ENCODE measurements around the gene KDM4D. TPM values are rescaled to one million over a fixed set of nuclear protein-coding genes. Genes with fewer than 3 reads are reported as not detected.

KDM4D gene
- total and polyA plus RNA-seq, 2 of the 4 experiments (the other 2 are of a cell fraction), result 0.90 to 1.1 TPM

DNA sequence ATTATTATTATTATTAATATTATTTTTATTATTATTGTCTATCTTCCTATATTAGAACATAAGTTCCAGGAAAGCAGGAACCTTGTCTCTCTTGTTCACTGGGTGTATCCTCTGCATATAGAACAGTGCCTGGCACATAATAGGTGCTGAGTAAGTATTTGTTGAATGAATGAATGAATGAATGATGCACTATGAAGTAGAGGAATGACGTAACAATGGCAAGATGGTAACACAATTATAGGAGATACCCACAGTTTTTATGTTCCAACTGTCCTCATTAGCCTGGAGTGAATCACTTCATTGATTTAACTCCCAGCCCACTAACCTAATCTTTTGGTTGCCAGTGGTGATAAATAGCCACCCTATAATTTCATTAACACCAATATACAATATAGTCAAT is 2.1 kb downstream of the KDM4D start:
- ChIA-PET CTCF (interaction anchor here (0.6 kb wide), 1 partner anchor 11 kb away, joined by 3 read pairs; no protein-coding TSS in a partner anchor), POLR2A (ENCODE audit: unreplicated experiment) (interaction anchor here (0.6 kb wide), 1 partner anchor 848 kb away, joined by 3 read pairs; no protein-coding TSS in a partner anchor)
- Histone ChIP-seq H3K23ac (ENCODE audit: low read depth, low read length) (no peak overlapping the region), H3K56ac (ENCODE audit: extremely low read depth, insufficient read depth, low read length) (no peak overlapping the region), H2BK120ac (ENCODE audit: low read depth, low read length) (no peak overlapping the region), H3K36me3 (ENCODE audit: control insufficient read depth, insufficient read depth, low read length) (peaks cover 7% of the 10 kb centered on the region), H3K9me1 (ENCODE audit: insufficient read depth, low read length) (no peaks in the 10 kb centered on the region), H3K18ac (ENCODE audit: low read depth, low read length) (no peak overlapping the region), H3K14ac (replicated peaks; ENCODE audit: low read depth, low read length) (no peak overlapping the region), H2AFZ (replicated peaks; ENCODE audit: low read length, poor library complexity) (no peak overlapping the region), H2AK5ac (ENCODE audit: low read depth, low read length) (no peak overlapping the region), H3K27ac (ENCODE audit: insufficient read depth, low read length) (no peak overlapping the region), H3K4me2 (ENCODE audit: low read depth, low read length) (no peak overlapping the region), H3K4ac (ENCODE audit: low read depth, low read length) (no peak overlapping the region), H4K20me1 (ENCODE audit: insufficient read depth, low read length) (no peaks in the 10 kb centered on the region), H3K4me3 (ENCODE audit: insufficient read depth, low read depth, low read length) (no peak overlapping the region), H3K27me3 (ENCODE audit: control insufficient read depth, insufficient read depth, low read length) (no peaks in the 10 kb centered on the region), H3K9ac (ENCODE audit: low read depth, low read length) (no peak overlapping the region), H2AK9ac (replicated peaks; ENCODE audit: low read depth, low read length, poor library complexity) (no peak overlapping the region), H4K91ac (ENCODE audit: insufficient read depth, low read depth, low read length) (no peak overlapping the region), H3K4me1 (ENCODE audit: control insufficient read depth, insufficient read depth, low read length) (no peaks in the 10 kb centered on the region), H3K9me3 (ENCODE audit: control insufficient read depth, insufficient read depth, low read length) (no peaks in the 10 kb centered on the region), H2BK15ac (ENCODE audit: low read depth, low read length) (no peak overlapping the region), H4K8ac (ENCODE audit: low read depth in 2 of 2, low read length in 2 of 2) (no peak overlapping the region), H2BK5ac (ENCODE audit: low read depth, low read length, poor library complexity, severe bottlenecking) (no peak overlapping the region), H4K5ac (ENCODE audit: low read depth, low read length) (no peak overlapping the region), H3K79me1 (ENCODE audit: low read depth in 1 of 2, low read length in 2 of 2) (peaks cover 7 to 16% of the 10 kb centered on the region in 2 experiments), H2BK20ac (ENCODE audit: low read depth, low read length) (no peak overlapping the region)
- dilution Hi-C loops (cut with HindIII; ENCODE audit: low sequenced_read_pairs, unreplicated experiment), result no loop called here
- no peak for TF ChIP-seq CEBPB (IDR thresholded peaks at IDR 0.05; ENCODE audit: low read depth, low read length)
- TF ChIP-seq RCOR1 (IDR thresholded peaks at IDR 0.05; ENCODE audit: insufficient replicate concordance, low read length), result no peak
- TF ChIP-seq SMC3 (IDR thresholded peaks at IDR 0.05; ENCODE audit: low read depth, low read length), result no peak
- no peak for TF ChIP-seq BHLHE40 (IDR thresholded peaks at IDR 0.05; ENCODE audit: low read depth, low read length)
- no peak for TF ChIP-seq CHD1 (IDR thresholded peaks at IDR 0.05; ENCODE audit: low read depth, low read length)
- TF ChIP-seq RFX5 (IDR thresholded peaks at IDR 0.05; ENCODE audit: low read depth, low read length), result no peak
- TF ChIP-seq MAZ (IDR thresholded peaks at IDR 0.05; ENCODE audit: borderline replicate concordance, low read depth, low read length), result no peak
- no peak for TF ChIP-seq NFE2L2 (IDR thresholded peaks at IDR 0.05; ENCODE audit: low read depth, low read length)
- TF ChIP-seq, protein P1, sequence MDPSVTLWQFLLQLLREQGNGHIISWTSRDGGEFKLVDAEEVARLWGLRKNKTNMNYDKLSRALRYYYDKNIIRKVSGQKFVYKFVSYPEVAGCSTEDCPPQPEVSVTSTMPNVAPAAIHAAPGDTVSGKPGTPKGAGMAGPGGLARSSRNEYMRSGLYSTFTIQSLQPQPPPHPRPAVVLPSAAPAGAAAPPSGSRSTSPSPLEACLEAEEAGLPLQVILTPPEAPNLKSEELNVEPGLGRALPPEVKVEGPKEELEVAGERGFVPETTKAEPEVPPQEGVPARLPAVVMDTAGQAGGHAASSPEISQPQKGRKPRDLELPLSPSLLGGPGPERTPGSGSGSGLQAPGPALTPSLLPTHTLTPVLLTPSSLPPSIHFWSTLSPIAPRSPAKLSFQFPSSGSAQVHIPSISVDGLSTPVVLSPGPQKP (IDR thresholded peaks at IDR 0.05; ENCODE audit: borderline replicate concordance, low read depth, low read length), result no peak
- TF ChIP-seq, protein P2, sequence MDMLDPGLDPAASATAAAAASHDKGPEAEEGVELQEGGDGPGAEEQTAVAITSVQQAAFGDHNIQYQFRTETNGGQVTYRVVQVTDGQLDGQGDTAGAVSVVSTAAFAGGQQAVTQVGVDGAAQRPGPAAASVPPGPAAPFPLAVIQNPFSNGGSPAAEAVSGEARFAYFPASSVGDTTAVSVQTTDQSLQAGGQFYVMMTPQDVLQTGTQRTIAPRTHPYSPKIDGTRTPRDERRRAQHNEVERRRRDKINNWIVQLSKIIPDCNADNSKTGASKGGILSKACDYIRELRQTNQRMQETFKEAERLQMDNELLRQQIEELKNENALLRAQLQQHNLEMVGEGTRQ (IDR thresholded peaks at IDR 0.05; ENCODE audit: low read depth, low read length), result no peak
- no peak for TF ChIP-seq MXI1 (IDR thresholded peaks at IDR 0.05; ENCODE audit: borderline replicate concordance, low read depth, low read length)
- TF ChIP-seq MAFK (IDR thresholded peaks at IDR 0.05; ENCODE audit: low read depth, low read length), result no peak
- TF ChIP-seq POLR2A (IDR thresholded peaks at IDR 0.05; ENCODE audit: low read depth, low read length), result no peak
- TF ChIP-seq FOS (IDR thresholded peaks at IDR 0.05; ENCODE audit: low read depth, low read length), result no peak
- no peak for TF ChIP-seq RAD21 (IDR thresholded peaks at IDR 0.05; ENCODE audit: low read length)
- TF ChIP-seq, protein P3, sequence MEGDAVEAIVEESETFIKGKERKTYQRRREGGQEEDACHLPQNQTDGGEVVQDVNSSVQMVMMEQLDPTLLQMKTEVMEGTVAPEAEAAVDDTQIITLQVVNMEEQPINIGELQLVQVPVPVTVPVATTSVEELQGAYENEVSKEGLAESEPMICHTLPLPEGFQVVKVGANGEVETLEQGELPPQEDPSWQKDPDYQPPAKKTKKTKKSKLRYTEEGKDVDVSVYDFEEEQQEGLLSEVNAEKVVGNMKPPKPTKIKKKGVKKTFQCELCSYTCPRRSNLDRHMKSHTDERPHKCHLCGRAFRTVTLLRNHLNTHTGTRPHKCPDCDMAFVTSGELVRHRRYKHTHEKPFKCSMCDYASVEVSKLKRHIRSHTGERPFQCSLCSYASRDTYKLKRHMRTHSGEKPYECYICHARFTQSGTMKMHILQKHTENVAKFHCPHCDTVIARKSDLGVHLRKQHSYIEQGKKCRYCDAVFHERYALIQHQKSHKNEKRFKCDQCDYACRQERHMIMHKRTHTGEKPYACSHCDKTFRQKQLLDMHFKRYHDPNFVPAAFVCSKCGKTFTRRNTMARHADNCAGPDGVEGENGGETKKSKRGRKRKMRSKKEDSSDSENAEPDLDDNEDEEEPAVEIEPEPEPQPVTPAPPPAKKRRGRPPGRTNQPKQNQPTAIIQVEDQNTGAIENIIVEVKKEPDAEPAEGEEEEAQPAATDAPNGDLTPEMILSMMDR (conservative IDR thresholded peaks at IDR 0.05; ENCODE audit: low read depth, low read length), result no peak
- DNase-seq, result no peak
- intact Hi-C loops (cut with micrococcal nuclease), result loop anchor here (10.0 kb wide), 1 partner anchor 159 kb away; no protein-coding TSS in a partner anchor
- no CpG with 5 or more reads among the region's 1 CpG for WGBS, 2 experiments (ENCODE audit: extremely low coverage in 2 of 2, insufficient read length in 1 of 2)
- in situ Hi-C loops (cut with MboI; ENCODE audit: low sequenced_read_pairs), result loop anchor here (10.0 kb wide), 1 partner anchor 1449 kb away; no protein-coding TSS in a partner anchor
- BruUV-seq (replicated peaks), result no TSS peak
- no peak for ATAC-seq (ENCODE audit: low read depth)
